Uterine smooth muscle cell (primary cell): ENCODE measurements around the gene TARS1. TPM values are rescaled to one million over a fixed set of nuclear protein-coding genes. Genes with fewer than 3 reads are reported as not detected.

Source experiments
- total RNA-seq: library from RNA; depleted of rRNA; stranded (reverse); fragments of >200 nt; gene quantifications from 2 replicates; pipeline ENCODE4 v1.2.3, GENCODE V29; 2014

TARS1 gene
- total RNA-seq, result 375 and 391 TPM in 2 replicates

DNA sequence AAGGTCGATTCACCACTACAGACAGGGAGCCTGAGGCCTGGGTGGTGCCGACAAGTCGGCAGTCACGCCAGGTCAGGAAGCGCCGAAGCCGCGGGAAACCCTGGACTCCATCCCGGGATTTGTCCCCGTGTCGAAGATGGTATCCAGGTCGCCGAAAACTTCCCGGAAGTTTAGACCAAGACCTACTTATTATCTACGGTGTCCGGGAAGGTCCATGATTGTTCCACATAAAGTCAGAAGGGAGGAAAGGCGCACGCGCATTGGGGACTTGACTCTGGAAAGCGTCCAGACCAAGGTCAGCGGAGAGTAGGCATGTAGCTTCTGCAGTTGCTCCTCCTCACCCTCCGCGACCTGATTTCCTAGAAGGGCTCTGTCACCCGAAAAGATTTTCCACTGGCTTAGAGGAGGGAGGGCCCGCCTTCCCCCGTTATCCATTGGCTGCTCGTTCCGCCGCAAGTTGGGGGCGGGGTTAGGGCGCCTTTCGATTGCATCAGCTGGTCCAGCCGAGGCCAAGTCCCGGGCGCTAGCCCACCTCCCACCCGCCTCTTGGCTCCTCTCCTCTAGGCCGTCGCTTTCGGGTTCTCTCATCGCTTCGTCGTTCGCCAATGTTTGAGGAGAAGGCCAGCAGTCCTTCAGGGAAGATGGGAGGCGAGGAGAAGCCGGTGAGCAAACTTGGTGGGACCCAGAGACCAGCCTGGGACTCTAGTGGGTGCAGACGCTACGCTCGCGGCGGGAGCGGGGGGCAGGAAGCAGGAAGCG lies at the start of gene TARS1:
Gene TARS1 (plus strand): TSS at position 484 of the 759 bp plus-strand sequence. CDS start 122 bp downstream, at position 606.

